CD4-positive, alpha-beta T cell treated with Interleukin-12 subunit alpha and Interleukin-12 subunit beta, for 1 hour (primary cell): ENCODE measurements around the gene ADAMTS10.
"Not testable (repeated sequence)": the region's sequence is repeated elsewhere in the genome, so short reads cannot be mapped to it uniquely, and the experiment has no call there.

ENCODE experiments used
- DNase-seq: peaks from one replicate; pipeline ENCODE4 v3.0.0-alpha.2; 2020

The ADAMTS10 gene

GRCh38 chr19:8557642-8558238 lies 52.8 kb downstream of the ADAMTS10 start:
- no peak for DNase-seq

GRCh38 chr19:8553729-8554128 lies 56.8 kb downstream of the ADAMTS10 start:
- not testable (repeated sequence) for DNase-seq

DNA sequence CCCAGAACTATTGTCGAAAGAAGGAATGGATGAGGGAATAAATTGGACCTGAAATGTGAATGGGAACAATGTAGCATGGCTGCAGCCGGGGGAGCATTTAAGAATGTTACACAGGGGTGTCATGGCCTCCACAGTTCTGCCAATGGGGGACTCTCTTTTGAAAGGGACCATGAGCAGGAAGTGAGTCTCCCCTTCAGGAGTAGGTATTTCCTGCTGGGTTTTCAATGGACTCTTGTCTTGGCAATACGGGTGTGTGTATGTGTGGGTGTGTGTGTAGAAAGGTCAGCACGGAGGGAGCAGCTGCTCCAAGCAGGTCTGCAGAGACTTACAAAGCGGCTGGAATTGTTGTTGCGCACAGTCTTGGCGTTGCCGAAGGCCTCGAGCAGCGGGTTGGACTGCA lies 57.7 kb downstream of the ADAMTS10 start:
- no peak for DNase-seq

- no peak for DNase-seq
Observed at GRCh38 chr19:8550070-8550469, 60.4 kb downstream of the ADAMTS10 start.

- no peak for DNase-seq
Observed at GRCh38 chr19:8545743-8546142, 64.8 kb downstream of the ADAMTS10 start.

GRCh38 chr19:8544168-8544567 lies 66.3 kb downstream of the ADAMTS10 start:
- DNase-seq = no peak

DNA sequence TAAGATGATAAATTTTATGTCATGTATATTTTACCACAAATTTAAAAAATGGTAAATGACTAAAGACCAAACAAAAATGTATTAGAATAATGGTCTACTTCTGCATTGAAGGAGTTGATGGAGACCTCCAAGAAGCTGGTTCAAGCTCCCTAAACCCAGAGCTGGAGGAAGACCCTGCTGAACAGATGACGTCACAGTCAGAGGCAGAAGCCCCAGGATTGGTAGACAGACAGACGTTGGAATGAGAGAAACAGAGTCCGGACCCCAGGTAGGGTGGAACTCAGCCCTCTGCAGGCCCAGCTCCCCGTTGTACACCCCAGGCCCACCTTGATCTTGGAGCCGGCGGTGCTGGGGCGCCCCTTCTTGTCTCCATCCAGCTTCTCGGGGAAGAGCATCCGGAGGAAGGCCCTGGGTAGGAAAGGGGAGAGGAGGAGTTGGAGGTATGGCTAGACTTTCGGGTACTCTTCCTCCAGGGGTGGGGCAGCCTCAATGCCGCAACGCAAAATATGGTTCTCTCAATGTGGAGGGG lies 70.8 kb downstream of the ADAMTS10 start:
- DNase-seq = no peak

- DNase-seq = no peak
Observed at GRCh38 chr19:8537099-8537498, 73.4 kb downstream of the ADAMTS10 start.

DNA sequence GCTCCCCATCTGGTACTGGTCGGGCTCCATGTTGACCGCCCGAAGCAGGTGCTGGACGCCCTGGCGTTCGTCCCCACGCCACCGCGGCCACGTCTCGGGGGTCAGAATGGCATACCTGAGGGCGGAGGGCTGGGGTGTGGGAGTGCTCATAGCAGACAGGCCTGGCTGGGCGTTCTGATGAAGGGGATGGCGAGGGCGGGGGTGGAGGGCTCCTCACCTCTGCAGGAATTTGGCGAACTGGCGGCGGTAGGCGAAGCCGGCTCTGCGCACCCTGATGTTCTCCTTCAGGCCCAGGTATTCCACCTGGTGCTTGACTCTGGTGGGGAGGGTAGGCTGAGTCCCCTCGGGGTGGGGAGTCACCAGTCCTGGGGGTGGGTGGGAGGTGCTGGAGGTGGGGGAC lies 74.2 kb downstream of the ADAMTS10 start:
- DNase-seq = no peak

DNA sequence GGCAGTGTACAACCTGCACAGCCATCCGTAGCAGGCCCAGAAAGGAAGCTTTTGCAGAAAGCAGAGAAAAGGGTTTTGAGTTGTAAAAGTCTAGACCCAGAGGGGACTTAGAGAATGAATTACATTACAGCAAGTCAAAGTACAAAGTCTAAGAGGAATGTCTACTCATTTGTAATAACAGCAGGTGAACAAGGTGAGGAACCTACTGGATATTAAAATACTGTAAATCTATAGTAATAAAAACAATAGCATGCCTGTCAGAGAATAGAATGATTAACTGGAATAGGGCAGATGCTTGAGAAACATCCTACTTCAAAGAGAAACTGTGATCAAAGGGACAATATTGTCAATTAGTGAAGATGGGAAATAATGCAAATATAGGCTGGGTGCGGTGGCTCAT lies 78.3 kb downstream of the ADAMTS10 start:
- no peak for DNase-seq

DNA sequence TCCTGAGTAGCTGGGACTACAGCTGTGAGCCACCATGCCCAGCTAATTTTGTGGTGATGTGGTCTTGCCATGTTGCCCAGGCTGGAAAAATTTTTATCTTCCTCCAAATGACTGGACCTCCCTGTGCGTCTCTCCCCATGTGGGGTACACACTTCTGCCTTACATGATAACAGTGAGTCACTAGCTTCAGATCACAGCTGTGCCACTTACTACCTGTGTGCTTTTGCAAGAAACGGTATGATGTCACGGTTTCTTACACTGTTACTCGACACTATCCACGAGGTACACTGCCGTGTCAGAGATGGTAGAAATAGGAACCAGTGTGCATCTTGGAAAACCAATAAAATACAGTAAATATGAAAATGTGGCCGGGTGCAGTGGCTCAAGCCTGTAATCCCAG lies 79.0 kb downstream of the ADAMTS10 start:
- DNase-seq = no peak
